GM12891 (cell line): ENCODE data around the gene ALDH1A3.

Experiments used
- POLR2A ChIP-seq: IDR thresholded peaks from 2 replicates; pipeline ENCODE4 v1.6.1; 2011; ENCODE audit warnings: low read depth, low read length, control low read depth
- POLR2AphosphoS5 ChIP-seq: IDR thresholded peaks from 2 replicates; pipeline ENCODE4 v1.6.1; 2011; ENCODE audit warnings: low read depth, low read length, control low read depth
- POU2F2 ChIP-seq: IDR thresholded peaks from 2 replicates; pipeline ENCODE4 v1.6.1; 2011; ENCODE audit warnings: low read depth, mild to moderate bottlenecking, control low read depth, low read length, moderate library complexity
- TAF1 ChIP-seq: IDR thresholded peaks from 2 replicates; pipeline ENCODE4 v1.6.1; 2011; ENCODE audit warnings: low read depth, low read length, control low read depth

GRCh38 chr15:100890051-100890720, 10.6 kb downstream of the ALDH1A3 start:
- TF ChIP-seq POLR2A, result no peak
- no peak for TF ChIP-seq POLR2AphosphoS5
- TF ChIP-seq TAF1, result no peak
- no peak for TF ChIP-seq POU2F2
